HepG2 (cell line): ENCODE measurements around the gene NFAT5. TPM values are rescaled to one million over a fixed set of nuclear protein-coding genes. Genes with fewer than 3 reads are reported as not detected.

Source experiments
- ATAC-seq: fragments of 200-7000 bp; cut with Tn5 transposase; 3 replicates; pipeline ENCODE4 v1.9.1; 2020; ENCODE audit warnings: mild to moderate bottlenecking, moderate library complexity
- BruUV-seq: library from RNA; stranded (reverse); fragments of 400-500 nt; replicated peaks from 2 replicates; lab custom pipeline; 2021; lab: Mats Ljungman, UMichigan
- CTCF ChIA-PET: fragments of 300-600 bp; formaldehyde crosslinking; extraction: SDS; loops from one replicate; lab custom pipeline; 2021; ENCODE audit warnings: low total read pairs, inconsistent platforms, low intra/inter-chr PET ratio; lab: Yijun Ruan, JAX
- POLR2A ChIA-PET: fragments of 350-600 bp; sonication (Branson Sonifier 250); formaldehyde crosslinking; loops from one replicate; lab custom pipeline; 2020; ENCODE audit warnings: antibody characterized with exemption, inconsistent platforms; lab: Yijun Ruan, JAX
- DNase-seq: peaks from one replicate; pipeline ENCODE4 v3.0.0-alpha.2; 2015; ENCODE audit warnings: low spot score
- FAIRE-seq: peaks from 3 replicates; lab custom pipeline; 2011; peaks lifted over from hg19 to GRCh38; lab: Jason Lieb, UNC
- H2AFZ ChIP-seq: one replicate; pipeline ENCODE4 v1.6.1; 2011; ENCODE audit warnings: low read length, inconsistent platforms
- H3K27ac ChIP-seq: fragments of 300-600 bp; 3 replicates; pipeline ENCODE4 v1.8.0; 2011; ENCODE audit warnings: mixed run types, mild to moderate bottlenecking, mixed read lengths, low read length, inconsistent platforms; ENCODE audit not compliant: insufficient read depth; ENCODE audit errors: extremely low read length
- H3K27me3 ChIP-seq, 2 experiments: fragments of 200-600 bp in 1 of 2; 2 replicates in 1 of 2; 3 replicates in 1 of 2; pipeline versions ENCODE4 v1.6.0 to v1.8.0; 2011; ENCODE audit warnings: low read length in 2 of 2, mild to moderate bottlenecking in 2 of 2, moderate library complexity in 2 of 2, inconsistent platforms in 1 of 2; ENCODE audit not compliant: insufficient read depth in 2 of 2, control insufficient read depth in 1 of 2
- H3K36me3 ChIP-seq, 2 experiments: fragments of 200-600 bp in 1 of 2; replicated peaks in 1 of 2; 2 replicates in 1 of 2; 3 replicates in 1 of 2; pipeline versions ENCODE4 v1.5.1 to v1.8.0; 2011; ENCODE audit warnings: low read length in 2 of 2, inconsistent platforms in 1 of 2; ENCODE audit not compliant: insufficient read depth in 2 of 2, control insufficient read depth in 1 of 2
- H3K4me1 ChIP-seq: 2 replicates; pipeline ENCODE4 v1.5.1; 2012; ENCODE audit warnings: low read length, inconsistent platforms; ENCODE audit not compliant: insufficient read depth
- H3K4me2 ChIP-seq: 2 replicates; pipeline ENCODE4 v1.6.0; 2011; ENCODE audit warnings: low read depth, low read length, inconsistent platforms
- H3K4me3 ChIP-seq, 3 experiments: fragments of 200-600 bp in 1 of 3; sonication (generic), shearing (Covaris generic) in 1 of 3; replicated peaks in 1 of 3; 2 replicates each; pipeline ENCODE4 v1.5.1; 2011 to 2016; ENCODE audit warnings: low read length in 3 of 3, inconsistent platforms in 2 of 3, low read depth in 2 of 3, mild to moderate bottlenecking in 2 of 3, control low read depth in 1 of 3, mixed read lengths in 1 of 3; ENCODE audit not compliant: insufficient read depth in 1 of 3
- H3K79me2 ChIP-seq: one replicate; pipeline ENCODE4 v1.6.1; 2011; ENCODE audit warnings: low read length, inconsistent platforms; ENCODE audit not compliant: insufficient read depth
- H3K9ac ChIP-seq: 2 replicates; pipeline ENCODE4 v1.6.0; 2011; ENCODE audit warnings: mild to moderate bottlenecking, low read depth, low read length, inconsistent platforms; ENCODE audit not compliant: insufficient read depth
- H3K9me3 ChIP-seq: 2 replicates; pipeline ENCODE4 v1.5.1; 2012; ENCODE audit warnings: mild to moderate bottlenecking, low read length
- H4K20me1 ChIP-seq: 2 replicates; pipeline ENCODE4 v1.6.0; 2011; ENCODE audit warnings: inconsistent platforms, mild to moderate bottlenecking, low read length, moderate library complexity; ENCODE audit not compliant: insufficient read depth
- FOXP4 ChIP-seq: sonication (generic); formaldehyde crosslinking; IDR thresholded peaks from 2 replicates; pipeline ENCODE4 v1.4.0; 2020; ENCODE audit warnings: missing genetic modification reagents
- HHEX ChIP-seq: IDR thresholded peaks from 2 replicates; pipeline ENCODE4 v1.6.1; 2016; ENCODE audit warnings: control low read depth
- MAFF ChIP-seq: IDR thresholded peaks from 2 replicates; pipeline ENCODE4 v1.6.1; 2011; ENCODE audit warnings: low read depth, low read length, improper control_type of control experiment
- MAFK ChIP-seq, 2 experiments: IDR thresholded peaks in 1 of 2; conservative IDR thresholded peaks in 1 of 2; 2 replicates each; pipeline ENCODE4 v1.6.1; 2011; ENCODE audit warnings: improper control_type of control experiment in 2 of 2, low read length in 2 of 2
- NFE2L1 ChIP-seq: sonication (generic); formaldehyde crosslinking; IDR thresholded peaks from 2 replicates; pipeline ENCODE4 v1.4.0; 2020; ENCODE audit warnings: missing genetic modification reagents, mild to moderate bottlenecking, borderline replicate concordance
- POLR2AphosphoS2 ChIP-seq: IDR thresholded peaks from 2 replicates; pipeline ENCODE4 v1.6.1; 2011; ENCODE audit warnings: low read depth, low read length, improper control_type of control experiment
- RFX1 ChIP-seq: fragments of 450-650 bp; IDR thresholded peaks from 2 replicates; pipeline ENCODE4 v1.6.1; 2017
- RORA ChIP-seq: sonication (generic); formaldehyde crosslinking; IDR thresholded peaks from 2 replicates; pipeline ENCODE4 v1.5.0; 2020; ENCODE audit warnings: mild to moderate bottlenecking, missing genetic modification reagents, moderate library complexity
- YEATS4 ChIP-seq: sonication (generic); formaldehyde crosslinking; IDR thresholded peaks from 2 replicates; pipeline ENCODE4 v1.4.0; 2020; ENCODE audit warnings: missing genetic modification reagents, borderline replicate concordance
- ZC3H4 ChIP-seq: sonication (generic); formaldehyde crosslinking; IDR thresholded peaks from 2 replicates; pipeline ENCODE4 v1.4.0; 2020; ENCODE audit warnings: missing genetic modification reagents, borderline replicate concordance
- ZNF124 ChIP-seq: sonication (generic); formaldehyde crosslinking; IDR thresholded peaks from 2 replicates; pipeline ENCODE4 v1.4.0; 2020; ENCODE audit warnings: missing genetic modification reagents
- ZNF557 ChIP-seq: sonication (generic); formaldehyde crosslinking; IDR thresholded peaks from 2 replicates; pipeline ENCODE4 v1.4.0; 2020; ENCODE audit warnings: missing genetic modification reagents
- ZNF619 ChIP-seq: sonication (generic); formaldehyde crosslinking; IDR thresholded peaks from 2 replicates; pipeline ENCODE4 v1.4.0; 2020; ENCODE audit warnings: mild to moderate bottlenecking, missing genetic modification reagents
- WGBS: methylation state at CpG from one replicate; pipeline ENCODE4 v1.1.6; 2017; ENCODE audit warnings: low lambda C conversion rate; 5-methylcytosine and 5-hydroxymethylcytosine counted together
- in situ Hi-C: cut with HindIII; loops from 2 replicates; pipeline ENCODE4 v1.10.0; 2017; ENCODE audit warnings: low pct_unique_long_range_greater_than_20kb; ENCODE audit not compliant: extremely low pct_ligation_motif_present
- intact Hi-C: fragments of 100-400 bp; cut with micrococcal nuclease; formaldehyde crosslinking; loops from one replicate; pipeline ENCODE4 v1.10.0; 2022; ENCODE audit not compliant: unreplicated experiment
- polyA plus RNA-seq, 8 experiments: library from polyadenylated mRNA; depleted of rRNA in 3 of 8; stranded (reverse) in 7 of 8; unstranded in 1 of 8; fragments of >200 nt; fragmentation: Illumina TruSeq in 4 of 8; extraction: Trizol in 4 of 8; gene quantifications; 2 replicates each; pipeline versions ENCODE4 v1.2.1 to v1.2.3, GENCODE V29; 2011 to 2016; ENCODE audit warnings: low read depth in 4 of 8, missing spikeins in 1 of 8, mixed read lengths in 1 of 8; ENCODE audit not compliant: insufficient read depth in 1 of 8
- total RNA-seq, 5 experiments: library from RNA; depleted of rRNA; stranded (reverse); fragments of >200 nt; fragmentation: Illumina TruSeq; extraction: Trizol; gene quantifications; 2 replicates each; pipeline ENCODE4 v1.2.3, GENCODE V29; 2016; ENCODE audit warnings: low read depth in 1 of 5

Gene NFAT5
- total and polyA plus RNA-seq, 2 of the 13 experiments (the other 11 are each of a cell fraction or from before 2014, with no cell fraction given) = 20.5 to 54.3 TPM

DNA sequence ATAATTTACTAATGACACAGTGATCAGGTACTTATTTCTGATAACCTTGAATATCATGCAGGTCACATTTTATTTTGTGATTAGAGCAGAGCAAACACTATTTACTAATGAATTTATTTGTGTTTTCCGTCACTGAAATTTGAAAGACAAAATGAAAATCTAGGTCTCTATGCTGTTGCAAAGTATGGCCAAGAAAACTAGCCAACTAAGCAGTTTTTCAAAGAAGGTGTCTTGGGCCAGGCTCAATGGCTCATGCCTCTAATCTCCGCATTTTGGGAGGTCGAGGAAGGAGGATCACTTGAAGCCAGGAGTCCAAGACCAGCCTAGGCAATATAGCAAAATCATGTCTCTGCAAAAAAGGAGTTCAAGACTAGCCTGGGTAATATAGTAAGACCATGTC, 3.0 kb upstream of the NFAT5 start:
- H3K9me3 ChIP-seq = no peaks in the 10 kb centered on the region
- no peak overlapping the region for H3K9ac ChIP-seq
- peaks cover 36% of the 10 kb centered on the region for H3K79me2 ChIP-seq
- peaks cover 63% of the 10 kb centered on the region for H3K4me1 ChIP-seq
- 94% methylated on average over 3 of the region's 3 CpGs for WGBS
- no peak for FAIRE-seq
- no TSS peak for BruUV-seq
- H3K4me2 ChIP-seq = no peak overlapping the region
- H4K20me1 ChIP-seq = peaks cover 8% of the 10 kb centered on the region; the same call in 1 of the 2 replicates
- no peak for ATAC-seq
- intact Hi-C loops (no loop called here), in situ Hi-C loops (loop anchor here (10.0 kb wide), 1 partner anchor 168 kb away; no protein-coding TSS in a partner anchor)
- H3K36me3 ChIP-seq = no peaks in the 10 kb centered on the region
- H3K4me3 ChIP-seq = no peak overlapping the region
- no peaks in the 10 kb centered on the region; a peak in 1 of 5 replicates for H3K27me3 ChIP-seq
- no peak for DNase-seq
- POLR2A ChIA-PET = interaction anchor here (7.3 kb wide), 1 partner anchor 166 kb away, joined by 60 read pairs; no protein-coding TSS in a partner anchor
- CTCF ChIA-PET = no interaction called here
- no peak overlapping the region for H2AFZ ChIP-seq
- no peak for TF ChIP-seq RORA (CRISPR knock-in tag)
- TF ChIP-seq MAFF = peak; percentile 85
- TF ChIP-seq ZNF557 (CRISPR knock-in tag) = no peak
- peak; percentile 91 to 93 for TF ChIP-seq MAFK (conservative IDR thresholded peaks at IDR 0.05 in 1 of 2, IDR thresholded peaks at IDR 0.05 in 1 of 2; ENCODE audit: low read length in 2 of 2)
- TF ChIP-seq ZNF124 (CRISPR knock-in tag) = no peak
- no peak for TF ChIP-seq RFX1
- no peak overlapping the region for H3K27ac ChIP-seq

GRCh38 chr16:69563605-69564580, 1.9 kb upstream of the NFAT5 start:
- no TSS peak for BruUV-seq
- DNase-seq (peak; percentile 49), ATAC-seq (no peak), FAIRE-seq (no peak)
- H3K27me3 ChIP-seq = no peaks in the 10 kb centered on the region; a peak in 1 of 5 replicates
- peaks cover 10% of the 10 kb centered on the region for H4K20me1 ChIP-seq
- in situ Hi-C loops (loop anchor here (10.0 kb wide), 1 partner anchor 169 kb away; no protein-coding TSS in a partner anchor), intact Hi-C loops (no loop called here)
- H3K27ac ChIP-seq = peak overlapping the region; percentile 95
- 32% methylated on average over 13 of the region's 13 CpGs for WGBS
- POLR2A ChIA-PET = interaction anchor here (0.6 to 7.3 kb wide), 13 partner anchors 9 to 252 kb away, joined by 3 to 60 read pairs (median 5); partner anchors contain the start of gene NOB1
- peak overlapping the region; percentile 88 for H3K4me2 ChIP-seq
- H3K9me3 ChIP-seq = no peaks in the 10 kb centered on the region
- H3K9ac ChIP-seq = peak overlapping the region; percentile 98
- peaks cover 3 to 6% of the 10 kb centered on the region in 2 experiments; a peak in 3 of 5 replicates for H3K36me3 ChIP-seq
- CTCF ChIA-PET = no interaction called here
- H2AFZ ChIP-seq = peak overlapping the region; percentile 77
- H3K4me3 ChIP-seq = peak overlapping the region; percentile 82 to 98 (median 92)
- peaks cover 61% of the 10 kb centered on the region for H3K4me1 ChIP-seq
- H3K79me2 ChIP-seq = peaks cover 46% of the 10 kb centered on the region
- TF ChIP-seq ZC3H4 (CRISPR knock-in tag) (no peak), RFX1 (no peak), ZNF619 (CRISPR knock-in tag) (no peak), FOXP4 (no peak), POLR2AphosphoS2 (no peak), YEATS4 (CRISPR knock-in tag) (no peak), NFE2L1 (CRISPR knock-in tag) (no peak), HHEX (no peak)
